ENCODE measurements around the gene AGBL4. TPM values are rescaled to one million over a fixed set of nuclear protein-coding genes. Genes with fewer than 3 reads are reported as not detected.

AGBL4 gene
- total and polyA plus RNA-seq, 9 of the 15 experiments (the other 6 are each of a cell fraction or from before 2014, with no cell fraction given), result 0.11 TPM; not detected in 7

- CTCF ChIA-PET (ENCODE audit: low intra/inter-chr PET ratio), result no interaction called here
- ATAC-seq (no peak), FAIRE-seq (no peak), DNase-seq (ENCODE audit: extremely low read depth in 1 of 4, low spot score in 3 of 4) (no peak)
- POLR2A ChIA-PET, result no interaction called here
- Histone ChIP-seq H3K9me3 (replicated peaks; ENCODE audit: control insufficient read depth, insufficient read depth, low read depth, low read length) (0 out of 2 replicates have a peak, but pooled peaks cover 1% of the 10 kb centered on the region), H3K9me1 (ENCODE audit: control insufficient read depth, insufficient read depth, low read length) (no peaks in the 10 kb centered on the region), H3K36me3 (ENCODE audit: control insufficient read depth, insufficient read depth, low read length) (no peaks in the 10 kb centered on the region), H3K79me2 (ENCODE audit: control insufficient read depth, insufficient read depth, low read length) (no peaks in the 10 kb centered on the region), H3K9ac (ENCODE audit: insufficient read depth in 1 of 2, low read depth in 2 of 2, low read length in 2 of 2) (no peak overlapping the region), H3K27ac (ENCODE audit: extremely low read depth, low read depth, low read length) (no peak overlapping the region), H2AFZ (ENCODE audit: low read depth, low read length) (no peak overlapping the region), H3K4me3 (no peak overlapping the region), H4K20me1 (replicated peaks; ENCODE audit: control insufficient read depth, insufficient read depth, low read length) (no peaks in the 10 kb centered on the region), H3K4me1 (replicated peaks in 1 of 2; ENCODE audit: control insufficient read depth in 2 of 2, insufficient read depth in 2 of 2, low read length in 2 of 2) (no peaks in the 10 kb centered on the region), H3K4me2 (ENCODE audit: insufficient read depth, low read length) (no peak overlapping the region), H3K27me3 (ENCODE audit: control insufficient read depth in 2 of 2, insufficient read depth in 2 of 2, low read length in 2 of 2) (no peaks in the 10 kb centered on the region)
- in situ Hi-C loops (cut with MboI), result no loop called here
- BruUV-seq (replicated peaks), result no TSS peak
- 0% methylated on average over 1 of the region's 1 CpG for WGBS (ENCODE audit: insufficient coverage, low coverage, missing lambda C conversion rate)
- intact Hi-C loops (cut with micrococcal nuclease), result no loop called here
- no peak for TF ChIP-seq PRMT5 (CRISPR knock-in tag; IDR thresholded peaks at IDR 0.05)
- TF ChIP-seq, protein P1, sequence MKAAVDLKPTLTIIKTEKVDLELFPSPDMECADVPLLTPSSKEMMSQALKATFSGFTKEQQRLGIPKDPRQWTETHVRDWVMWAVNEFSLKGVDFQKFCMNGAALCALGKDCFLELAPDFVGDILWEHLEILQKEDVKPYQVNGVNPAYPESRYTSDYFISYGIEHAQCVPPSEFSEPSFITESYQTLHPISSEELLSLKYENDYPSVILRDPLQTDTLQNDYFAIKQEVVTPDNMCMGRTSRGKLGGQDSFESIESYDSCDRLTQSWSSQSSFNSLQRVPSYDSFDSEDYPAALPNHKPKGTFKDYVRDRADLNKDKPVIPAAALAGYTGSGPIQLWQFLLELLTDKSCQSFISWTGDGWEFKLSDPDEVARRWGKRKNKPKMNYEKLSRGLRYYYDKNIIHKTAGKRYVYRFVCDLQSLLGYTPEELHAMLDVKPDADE (conservative IDR thresholded peaks at IDR 0.05; ENCODE audit: control insufficient read depth, low read depth, low read length), result no peak
- no peak for TF ChIP-seq HMGN3 (IDR thresholded peaks at IDR 0.05; ENCODE audit: borderline replicate concordance, extremely low read depth, insufficient read length, low read depth, low read length)
Measured at GRCh38 chr1:49060766-49061165, 963.0 kb downstream of the AGBL4 start.

GRCh38 chr1:49059087-49059486 is 964.7 kb downstream of the AGBL4 start:
- no TSS peak for BruUV-seq (replicated peaks)

More at GRCh38 chr1:49059087-49059486, 964.7 kb downstream of the AGBL4 start:
- Histone ChIP-seq H3K9ac (ENCODE audit: insufficient read depth in 1 of 2, low read depth in 2 of 2, low read length in 2 of 2) (no peak overlapping the region), H3K4me1 (replicated peaks in 1 of 2; ENCODE audit: control insufficient read depth in 2 of 2, insufficient read depth in 2 of 2, low read length in 2 of 2) (no peaks in the 10 kb centered on the region), H3K27me3 (ENCODE audit: control insufficient read depth in 2 of 2, insufficient read depth in 2 of 2, low read length in 2 of 2) (no peaks in the 10 kb centered on the region), H3K4me3 (no peak overlapping the region), H3K9me1 (ENCODE audit: control insufficient read depth, insufficient read depth, low read length) (no peaks in the 10 kb centered on the region), H3K9me3 (replicated peaks; ENCODE audit: control insufficient read depth, insufficient read depth, low read depth, low read length) (0 out of 2 replicates have a peak, but pooled peaks cover 1% of the 10 kb centered on the region), H3K4me2 (ENCODE audit: insufficient read depth, low read length) (no peak overlapping the region), H3K36me3 (ENCODE audit: control insufficient read depth, insufficient read depth, low read length) (no peaks in the 10 kb centered on the region), H4K20me1 (replicated peaks; ENCODE audit: control insufficient read depth, insufficient read depth, low read length) (no peaks in the 10 kb centered on the region), H3K79me2 (ENCODE audit: control insufficient read depth, insufficient read depth, low read length) (no peaks in the 10 kb centered on the region), H3K27ac (ENCODE audit: extremely low read depth, low read depth, low read length) (no peak overlapping the region), H2AFZ (ENCODE audit: low read depth, low read length) (no peak overlapping the region)
- DNase-seq (ENCODE audit: extremely low read depth in 1 of 4, low spot score in 3 of 4), result no peak
- POLR2A ChIA-PET, result no interaction called here
- intact Hi-C loops (cut with micrococcal nuclease) (no loop called here), in situ Hi-C loops (cut with MboI) (no loop called here)
- FAIRE-seq, result no peak
- 0% methylated on average over 2 of the region's 3 CpGs for WGBS (ENCODE audit: insufficient coverage, low coverage, missing lambda C conversion rate)
- ATAC-seq, result no peak
- CTCF ChIA-PET (ENCODE audit: low intra/inter-chr PET ratio), result no interaction called here
- TF ChIP-seq TAF1 (IDR thresholded peaks at IDR 0.05; ENCODE audit: control insufficient read depth, extremely low read depth, insufficient read depth, low read length, severe bottlenecking) (no peak), ELF4 (CRISPR knock-in tag; IDR thresholded peaks at IDR 0.05) (no peak), TRIM28 (IDR thresholded peaks at IDR 0.05) (no peak), MTA3 (IDR thresholded peaks at IDR 0.05; ENCODE audit: borderline replicate concordance) (no peak), FOXA3 (CRISPR knock-in tag; conservative IDR thresholded peaks at IDR 0.05 in 1 of 2, IDR thresholded peaks at IDR 0.05 in 1 of 2) (no peak), RBBP5 (IDR thresholded peaks at IDR 0.05; ENCODE audit: borderline replicate concordance, insufficient read depth, low read length, poor library complexity, severe bottlenecking) (no peak), MYC (IDR thresholded peaks at IDR 0.05; ENCODE audit: low read depth, low read length) (no peak), MYC (CRISPR knock-in tag; IDR thresholded peaks at IDR 0.05; ENCODE audit: borderline replicate concordance, low read depth) (no peak), CBX3 (IDR thresholded peaks at IDR 0.05; ENCODE audit: borderline replicate concordance in 1 of 2, low read length in 2 of 2) (no peak)
- TF ChIP-seq, protein P2, sequence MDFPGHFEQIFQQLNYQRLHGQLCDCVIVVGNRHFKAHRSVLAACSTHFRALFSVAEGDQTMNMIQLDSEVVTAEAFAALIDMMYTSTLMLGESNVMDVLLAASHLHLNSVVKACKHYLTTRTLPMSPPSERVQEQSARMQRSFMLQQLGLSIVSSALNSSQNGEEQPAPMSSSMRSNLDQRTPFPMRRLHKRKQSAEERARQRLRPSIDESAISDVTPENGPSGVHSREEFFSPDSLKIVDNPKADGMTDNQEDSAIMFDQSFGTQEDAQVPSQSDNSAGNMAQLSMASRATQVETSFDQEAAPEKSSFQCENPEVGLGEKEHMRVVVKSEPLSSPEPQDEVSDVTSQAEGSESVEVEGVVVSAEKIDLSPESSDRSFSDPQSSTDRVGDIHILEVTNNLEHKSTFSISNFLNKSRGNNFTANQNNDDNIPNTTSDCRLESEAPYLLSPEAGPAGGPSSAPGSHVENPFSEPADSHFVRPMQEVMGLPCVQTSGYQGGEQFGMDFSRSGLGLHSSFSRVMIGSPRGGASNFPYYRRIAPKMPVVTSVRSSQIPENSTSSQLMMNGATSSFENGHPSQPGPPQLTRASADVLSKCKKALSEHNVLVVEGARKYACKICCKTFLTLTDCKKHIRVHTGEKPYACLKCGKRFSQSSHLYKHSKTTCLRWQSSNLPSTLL (IDR thresholded peaks at IDR 0.05), result no peak
